KMS-11 (cell line): ENCODE measurements around the gene BICRA.

Experiments used
- H2AFZ ChIP-seq: fragments of 200-600 bp; sonication (generic); 2 replicates; pipeline ENCODE4 v1.6.1; 2016; ENCODE audit warnings: antibody characterized with exemption, mixed run types, low read depth
- H3K27ac ChIP-seq: fragments of 200-600 bp; sonication (generic); 2 replicates; pipeline ENCODE4 v1.6.1; 2016; ENCODE audit warnings: mild to moderate bottlenecking, mixed run types
- H3K27me3 ChIP-seq: fragments of 200-600 bp; sonication (generic); 2 replicates; pipeline ENCODE4 v1.6.1; 2017; ENCODE audit warnings: mild to moderate bottlenecking, low read depth, mixed run types, moderate library complexity; ENCODE audit not compliant: insufficient read depth
- H3K36me3 ChIP-seq: fragments of 200-600 bp; sonication (generic); 2 replicates; pipeline ENCODE4 v1.6.1; 2017; ENCODE audit warnings: mild to moderate bottlenecking, mixed run types; ENCODE audit not compliant: insufficient read depth
- H3K4me1 ChIP-seq: fragments of 200-600 bp; sonication (generic); 2 replicates; pipeline ENCODE4 v1.6.1; 2016; ENCODE audit warnings: mild to moderate bottlenecking, low read depth, mixed run types; ENCODE audit not compliant: poor library complexity, severe bottlenecking
- H3K4me2 ChIP-seq: fragments of 200-600 bp; sonication (generic); 2 replicates; pipeline ENCODE4 v1.7.0; 2016; ENCODE audit warnings: mild to moderate bottlenecking, mixed run types
- H3K4me3 ChIP-seq: fragments of 200-600 bp; sonication (generic); IDR thresholded peaks from 2 replicates; pipeline ENCODE4 v1.6.1; 2017; ENCODE audit warnings: low read depth, low read length, mixed read lengths; ENCODE audit not compliant: insufficient read depth
- H3K79me2 ChIP-seq: fragments of 200-600 bp; sonication (generic); 2 replicates; pipeline ENCODE4 v1.6.1; 2016; ENCODE audit warnings: low read depth, mixed run types; ENCODE audit not compliant: insufficient read depth
- H3K9ac ChIP-seq: fragments of 200-600 bp; sonication (generic); 2 replicates; pipeline ENCODE4 v1.6.1; 2016; ENCODE audit warnings: mild to moderate bottlenecking, mixed run types
- H4K20me1 ChIP-seq: fragments of 200-600 bp; sonication (generic); 2 replicates; pipeline ENCODE4 v1.6.1; 2016; ENCODE audit warnings: mild to moderate bottlenecking, mixed run types; ENCODE audit not compliant: insufficient read depth
- TF ChIP-seq, protein P1 (sequence below): fragments of 200-600 bp; sonication (generic); conservative IDR thresholded peaks from 2 replicates; pipeline ENCODE4 v1.6.1; 2017; ENCODE audit warnings: low read depth, mild to moderate bottlenecking, antibody characterized with exemption, low read length, moderate library complexity, mixed read lengths

The BICRA gene

GRCh38 chr19:47615714-47616113 is 6.8 kb downstream of the BICRA start:
- H4K20me1 ChIP-seq, result peaks cover 2% of the 10 kb centered on the region
- no peak overlapping the region for H2AFZ ChIP-seq
- TF ChIP-seq, protein P1, sequence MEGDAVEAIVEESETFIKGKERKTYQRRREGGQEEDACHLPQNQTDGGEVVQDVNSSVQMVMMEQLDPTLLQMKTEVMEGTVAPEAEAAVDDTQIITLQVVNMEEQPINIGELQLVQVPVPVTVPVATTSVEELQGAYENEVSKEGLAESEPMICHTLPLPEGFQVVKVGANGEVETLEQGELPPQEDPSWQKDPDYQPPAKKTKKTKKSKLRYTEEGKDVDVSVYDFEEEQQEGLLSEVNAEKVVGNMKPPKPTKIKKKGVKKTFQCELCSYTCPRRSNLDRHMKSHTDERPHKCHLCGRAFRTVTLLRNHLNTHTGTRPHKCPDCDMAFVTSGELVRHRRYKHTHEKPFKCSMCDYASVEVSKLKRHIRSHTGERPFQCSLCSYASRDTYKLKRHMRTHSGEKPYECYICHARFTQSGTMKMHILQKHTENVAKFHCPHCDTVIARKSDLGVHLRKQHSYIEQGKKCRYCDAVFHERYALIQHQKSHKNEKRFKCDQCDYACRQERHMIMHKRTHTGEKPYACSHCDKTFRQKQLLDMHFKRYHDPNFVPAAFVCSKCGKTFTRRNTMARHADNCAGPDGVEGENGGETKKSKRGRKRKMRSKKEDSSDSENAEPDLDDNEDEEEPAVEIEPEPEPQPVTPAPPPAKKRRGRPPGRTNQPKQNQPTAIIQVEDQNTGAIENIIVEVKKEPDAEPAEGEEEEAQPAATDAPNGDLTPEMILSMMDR, result no peak
- peaks cover 9% of the 10 kb centered on the region for H3K4me1 ChIP-seq
- no peaks in the 10 kb centered on the region for H3K27me3 ChIP-seq
- no peak overlapping the region for H3K27ac ChIP-seq
- no peaks in the 10 kb centered on the region for H3K36me3 ChIP-seq
- H3K4me2 ChIP-seq, result no peak overlapping the region
- peaks cover 80% of the 10 kb centered on the region for H3K79me2 ChIP-seq
- no peak overlapping the region for H3K4me3 ChIP-seq
- no peak overlapping the region for H3K9ac ChIP-seq

DNA sequence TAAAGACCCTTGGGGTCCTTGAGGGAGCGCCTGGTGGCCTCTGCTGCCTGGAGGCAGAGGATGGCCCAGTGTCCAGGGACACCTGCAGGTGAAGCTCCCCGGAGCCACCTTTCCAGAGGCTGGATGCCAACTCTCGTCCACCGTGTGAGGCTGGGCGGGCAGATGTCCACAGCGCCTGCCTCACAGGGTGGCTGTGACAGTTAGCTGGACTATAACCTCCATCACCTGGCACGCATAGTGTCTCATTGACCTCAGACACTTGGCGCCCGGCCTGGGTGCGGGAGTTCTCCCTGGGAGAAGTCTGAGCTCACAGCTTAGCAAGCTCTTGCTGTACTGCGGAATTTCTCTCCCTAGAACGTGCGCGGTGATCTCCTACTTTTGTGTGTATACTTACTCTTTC is 9.8 kb downstream of the BICRA start:
- peaks cover 58% of the 10 kb centered on the region for H3K79me2 ChIP-seq
- H3K4me1 ChIP-seq, result no peaks in the 10 kb centered on the region
- no peak overlapping the region for H3K27ac ChIP-seq
- no peaks in the 10 kb centered on the region for H3K27me3 ChIP-seq
- no peak overlapping the region for H2AFZ ChIP-seq
- H3K4me3 ChIP-seq, result no peak overlapping the region
- no peak overlapping the region for H3K9ac ChIP-seq
- no peaks in the 10 kb centered on the region; the same call in 1 of the 2 replicates for H4K20me1 ChIP-seq
- no peaks in the 10 kb centered on the region for H3K36me3 ChIP-seq
- TF ChIP-seq, protein P1, result no peak
- H3K4me2 ChIP-seq, result no peak overlapping the region

GRCh38 chr19:47619763-47620162 is 10.8 kb downstream of the BICRA start:
- Histone ChIP-seq H3K4me1 (no peaks in the 10 kb centered on the region), H3K9ac (no peak overlapping the region), H4K20me1 (no peaks in the 10 kb centered on the region; the same call in 1 of the 2 replicates)

GRCh38 chr19:47623151-47623920 is 14.4 kb downstream of the BICRA start:
- Histone ChIP-seq H3K27ac (no peak overlapping the region), H3K9ac (no peak overlapping the region), H2AFZ (no peak overlapping the region), H3K4me2 (no peak overlapping the region), H3K4me3 (no peak overlapping the region), H4K20me1 (no peaks in the 10 kb centered on the region), H3K4me1 (no peaks in the 10 kb centered on the region), H3K36me3 (no peaks in the 10 kb centered on the region), H3K79me2 (peaks cover 43% of the 10 kb centered on the region; the same call in 1 of the 2 replicates), H3K27me3 (no peaks in the 10 kb centered on the region)
- TF ChIP-seq, protein P1, result no peak

More at GRCh38 chr19:47619763-47620162, 10.8 kb downstream of the BICRA start:
- Histone ChIP-seq H3K27ac (no peak overlapping the region), H3K4me2 (no peak overlapping the region), H2AFZ (no peak overlapping the region), H3K4me3 (no peak overlapping the region), H3K36me3 (no peaks in the 10 kb centered on the region), H3K79me2 (peaks cover 48% of the 10 kb centered on the region), H3K27me3 (no peaks in the 10 kb centered on the region)
- TF ChIP-seq, protein P1, result no peak
